BJ (cell line): Measurements from ENCODE around the gene EFCAB13. TPM values are rescaled to one million over a fixed set of nuclear protein-coding genes. Genes with fewer than 3 reads are reported as not detected.
"Not testable (repeated sequence)": the region's sequence is repeated elsewhere in the genome, so short reads cannot be mapped to it uniquely, and the experiment has no call there.

Experiments
- CTCF ChIA-PET: fragments of 350-600 bp; formaldehyde crosslinking; extraction: SDS; loops from one replicate; lab custom pipeline; 2021; ENCODE audit warnings: antibody characterized with exemption, inconsistent platforms; lab: Yijun Ruan, JAX
- POLR2A ChIA-PET: fragments of 300-600 bp; sonication (Branson Sonifier 250); formaldehyde crosslinking; extraction: SDS; loops from one replicate; lab custom pipeline; 2021; ENCODE audit warnings: antibody characterized with exemption; lab: Charles Lee
- DNase-seq: peaks from one replicate; pipeline ENCODE4 v3.0.0-alpha.2; 2011; ENCODE audit warnings: low read depth
- H3K27me3 ChIP-seq: 2 replicates; pipeline ENCODE4 v1.6.0; 2011; ENCODE audit warnings: low read length; ENCODE audit not compliant: control insufficient read depth, insufficient read depth
- H3K36me3 ChIP-seq: 2 replicates; pipeline ENCODE4 v1.5.1; 2011; ENCODE audit warnings: low read length; ENCODE audit not compliant: control insufficient read depth, insufficient read depth
- H3K4me3 ChIP-seq: 2 replicates; pipeline ENCODE4 v1.5.1; 2011; ENCODE audit warnings: low read depth, mild to moderate bottlenecking, control low read depth, low read length
- CTCF ChIP-seq: IDR thresholded peaks from 2 replicates; pipeline ENCODE4 v1.5.1; 2011; ENCODE audit warnings: low read depth, mild to moderate bottlenecking, control low read depth, inconsistent platforms, low read length, moderate library complexity; ENCODE audit not compliant: insufficient read depth
- polyA plus RNA-seq: library from polyadenylated mRNA; depleted of rRNA; stranded (reverse); fragments of >200 nt; gene quantifications from 2 replicates; pipeline ENCODE4 v1.2.3, GENCODE V29; 2011

The EFCAB13 gene
- polyA plus RNA-seq, 1 experiment = 0.22 TPM

- POLR2A ChIA-PET = no interaction called here
- CTCF ChIA-PET = no interaction called here
- DNase-seq = no peak
Measured at GRCh38 chr17:47373002-47373401, 49.2 kb downstream of the EFCAB13 start.

GRCh38 chr17:47376247-47376646, 52.5 kb downstream of the EFCAB13 start:
- H3K27me3 ChIP-seq = no peaks in the 10 kb centered on the region
- H3K4me3 ChIP-seq = no peak overlapping the region
- POLR2A ChIA-PET = no interaction called here
- CTCF ChIA-PET = no interaction called here
- no peak for DNase-seq
- no peak for TF ChIP-seq CTCF
- H3K36me3 ChIP-seq = no peaks in the 10 kb centered on the region

More at GRCh38 chr17:47373002-47373401, 49.2 kb downstream of the EFCAB13 start:
- Histone ChIP-seq H3K4me3 (no peak overlapping the region), H3K36me3 (no peaks in the 10 kb centered on the region), H3K27me3 (no peaks in the 10 kb centered on the region)
- TF ChIP-seq CTCF = no peak

GRCh38 chr17:47388825-47389224, 65.1 kb downstream of the EFCAB13 start:
- no peak for TF ChIP-seq CTCF
- no peak overlapping the region for H3K4me3 ChIP-seq
- ChIA-PET CTCF (no interaction called here), POLR2A (no interaction called here)
- DNase-seq = no peak
- H3K36me3 ChIP-seq = no peaks in the 10 kb centered on the region
- no peaks in the 10 kb centered on the region for H3K27me3 ChIP-seq

GRCh38 chr17:47397532-47398128, 73.9 kb downstream of the EFCAB13 start:
- POLR2A ChIA-PET, H3K4me3 ChIP-seq, DNase-seq, H3K36me3 ChIP-seq, H3K27me3 ChIP-seq, CTCF ChIA-PET: not testable (repeated sequence)

- no peak for TF ChIP-seq CTCF
- POLR2A ChIA-PET = no interaction called here
- CTCF ChIA-PET = interaction anchor here (1.0 kb wide), 1 partner anchor 216 kb away, joined by 3 read pairs; no protein-coding TSS in a partner anchor
- no peaks in the 10 kb centered on the region for H3K27me3 ChIP-seq
- no peak for DNase-seq
- H3K4me3 ChIP-seq = no peak overlapping the region
- H3K36me3 ChIP-seq = no peaks in the 10 kb centered on the region
Measured at GRCh38 chr17:47400333-47400732, 76.6 kb downstream of the EFCAB13 start.

- ChIA-PET POLR2A (no interaction called here), CTCF (interaction anchor here (1.0 kb wide), 1 partner anchor 215 kb away, joined by 3 read pairs; no protein-coding TSS in a partner anchor)
- Histone ChIP-seq H3K27me3 (no peaks in the 10 kb centered on the region), H3K4me3 (no peak overlapping the region), H3K36me3 (no peaks in the 10 kb centered on the region)
- no peak for DNase-seq
- no peak for TF ChIP-seq CTCF
Measured at GRCh38 chr17:47401100-47401499, 77.3 kb downstream of the EFCAB13 start.
